Spleen (tissue), 11 donors: ENCODE measurements around the gene TEPSIN. TPM values are rescaled to one million over a fixed set of nuclear protein-coding genes. Genes with fewer than 3 reads are reported as not detected.

Experiments used
- DNase-seq: peaks from one replicate; pipeline ENCODE4 v3.0.0-alpha.2; 2020
- H3K27ac ChIP-seq, 8 donors: fragments of 200-600 bp; sonication (generic) in 7 of 8; 1 replicate in 4 of 8; 2 replicates in 4 of 8; pipeline versions ENCODE4 v1.5.0 to v1.8.0; 2016 to 2021; ENCODE audit warnings: inconsistent platforms in 4 of 8, mild to moderate bottlenecking in 4 of 8, moderate library complexity in 1 of 8
- H3K27me3 ChIP-seq, 7 donors: fragments of 200-600 bp; sonication (generic) in 6 of 7; replicated peaks in 1 of 7; 1 replicate in 4 of 7; 2 replicates in 3 of 7; pipeline versions ENCODE4 v1.5.0 to v1.8.0; 2016 to 2021; ENCODE audit warnings: inconsistent platforms in 3 of 7, mild to moderate bottlenecking in 1 of 7
- H3K36me3 ChIP-seq, 6 donors: fragments of 200-600 bp; sonication (generic) in 5 of 6; 1 replicate in 4 of 6; 2 replicates in 2 of 6; pipeline versions ENCODE4 v1.5.0 to v1.8.0; 2016 to 2021; ENCODE audit warnings: inconsistent platforms in 2 of 6
- H3K4me1 ChIP-seq, 6 donors: fragments of 200-600 bp; sonication (generic) in 5 of 6; 1 replicate in 3 of 6; 2 replicates in 3 of 6; pipeline versions ENCODE4 v1.5.0 to v1.8.0; 2016 to 2021; ENCODE audit warnings: inconsistent platforms in 3 of 6
- H3K4me3 ChIP-seq, 8 donors: fragments of 200-600 bp; sonication (generic) in 7 of 8; 1 replicate in 4 of 8; 2 replicates in 4 of 8; pipeline versions ENCODE4 v1.5.0 to v1.8.0; 2016 to 2021; ENCODE audit warnings: inconsistent platforms in 4 of 8, mild to moderate bottlenecking in 4 of 8, moderate library complexity in 2 of 8
- H3K9me3 ChIP-seq, 8 donors: fragments of 200-600 bp; sonication (generic) in 7 of 8; 1 replicate in 4 of 8; 2 replicates in 4 of 8; pipeline versions ENCODE4 v1.5.0 to v1.8.0; 2016 to 2021; ENCODE audit warnings: inconsistent platforms in 4 of 8
- POLR2A ChIP-seq, 3 donors: fragments of 450-650 bp; IDR thresholded peaks; one replicate each; pipeline ENCODE4 v1.5.1; 2017; ENCODE audit warnings: antibody characterized with exemption in 3 of 3, mild to moderate bottlenecking in 1 of 3
- POLR2AphosphoS5 ChIP-seq, 3 donors: sonication (generic); formaldehyde crosslinking; IDR thresholded peaks; one replicate each; pipeline ENCODE4 v1.5.1; 2017; ENCODE audit warnings: antibody characterized with exemption in 3 of 3
- WGBS, 5 donors: extraction: QIAGEN DNeasy Blood & Tissue Kit in 3 of 5; methylation state at CpG; one replicate each; pipeline versions ENCODE4 v1.1.5 to v1.1.7; 2013 to 2018; 5-methylcytosine and 5-hydroxymethylcytosine counted together
- intact Hi-C: fragments of 100-400 bp; cut with DNase I; formaldehyde crosslinking; loops from one replicate; pipeline ENCODE4 v1.15.0; 2023; ENCODE audit warnings: low total_unique reads
- polyA plus RNA-seq, 3 donors: library from polyadenylated mRNA; stranded (reverse); fragments of 200-250 nt; gene quantifications; one replicate each; pipeline ENCODE4 v1.2.1, GENCODE V29; 2013
- total RNA-seq, 7 donors: library from RNA; depleted of rRNA in 3 of 7; stranded (reverse); fragments of >200 nt in 3 of 7; fragmentation: NEBNext Ultra II Directional in 4 of 7; extraction: Animal tissue kit (Norgen Biotek cat#: 25700) in 4 of 7; gene quantifications; one replicate each; pipeline versions ENCODE4 v1.1.0 to v1.2.1, GENCODE V29; 2016 to 2021
- TF ChIP-seq, protein P1 (sequence below), 11 experiments: fragments of 200-600 bp in 7 of 11; fragments of 450-650 bp in 4 of 11; sonication (generic) in 4 of 11; IDR thresholded peaks in 8 of 11; conservative IDR thresholded peaks in 3 of 11; 1 replicate in 7 of 11; 2 replicates in 4 of 11; pipeline versions ENCODE4 v1.4.0 to v1.8.0; 2016 to 2021; ENCODE audit warnings: antibody characterized with exemption in 11 of 11, inconsistent platforms in 4 of 11, mild to moderate bottlenecking in 1 of 11
- donor health status: healthy with polysubstance abuse.
- donor health status: DM: no; HTN: no; CAD: no; lungs with moderate emphysema.
- donor health status: DM: no; HTN: no; CAD: no.
- donor health status: Bipolar disorder and iron deficiency.
- donor health status: healthy.
- donor health status: DM: no; HTN: no; CAD: no.
- donor health status: DM: yes; HTN: yes; CAD: no.

The TEPSIN gene
- total and polyA plus RNA-seq, 10 donors = 36.9 to 88.8 (median 72.3) TPM

DNA sequence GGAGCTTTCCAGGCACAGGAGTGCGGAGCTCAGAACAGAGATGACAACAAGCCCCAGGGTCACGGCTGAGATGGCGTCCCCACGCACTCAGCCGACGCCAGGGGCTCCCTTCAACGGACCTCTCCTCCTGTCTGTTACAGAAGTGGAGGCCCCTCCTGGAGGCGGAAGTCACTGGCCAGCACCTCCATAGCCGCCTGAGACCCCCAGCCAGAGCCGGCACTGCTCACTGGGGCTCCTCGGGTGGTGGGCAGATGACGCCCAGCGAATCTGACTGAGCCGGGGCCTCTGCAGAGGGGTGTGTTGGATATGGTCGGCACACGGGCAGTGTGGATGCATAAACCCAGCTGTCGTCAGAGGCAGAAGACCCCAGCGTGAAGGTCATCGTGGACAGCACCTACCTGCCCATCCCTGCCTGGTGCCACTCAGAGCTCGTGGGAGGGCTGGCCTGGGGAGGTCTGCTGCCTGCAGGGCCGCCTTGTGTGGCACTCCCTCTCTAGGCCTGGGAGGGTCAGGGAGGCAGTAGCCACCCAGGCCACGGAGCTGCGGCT is 20.3 kb upstream of the TEPSIN start:
- Histone ChIP-seq H3K27ac (no peak overlapping the region), H3K27me3 (no peaks in the 10 kb centered on the region), H3K36me3 (peaks cover 0 to 100% (median 75%) of the 10 kb centered on the region in 6 donors), H3K4me3 (no peak overlapping the region), H3K9me3 (no peaks in the 10 kb centered on the region), H3K4me1 (peaks cover 0 to 38% (median 17%) of the 10 kb centered on the region in 6 donors)
- no peak for DNase-seq
- intact Hi-C loops = loop anchor here (5.0 to 10.0 kb wide), 2 partner anchors 226 to 343 kb away; no protein-coding TSS in a partner anchor
- WGBS, 5 donors = 92 to 96% (median 93%) methylated on average over 15 to 23 of the region's 23 CpGs
- TF ChIP-seq POLR2A (IDR thresholded peaks at IDR 0.05) (no peak), POLR2AphosphoS5 (IDR thresholded peaks at IDR 0.05) (peak in 1 of 3 donors; percentile 20)

DNA sequence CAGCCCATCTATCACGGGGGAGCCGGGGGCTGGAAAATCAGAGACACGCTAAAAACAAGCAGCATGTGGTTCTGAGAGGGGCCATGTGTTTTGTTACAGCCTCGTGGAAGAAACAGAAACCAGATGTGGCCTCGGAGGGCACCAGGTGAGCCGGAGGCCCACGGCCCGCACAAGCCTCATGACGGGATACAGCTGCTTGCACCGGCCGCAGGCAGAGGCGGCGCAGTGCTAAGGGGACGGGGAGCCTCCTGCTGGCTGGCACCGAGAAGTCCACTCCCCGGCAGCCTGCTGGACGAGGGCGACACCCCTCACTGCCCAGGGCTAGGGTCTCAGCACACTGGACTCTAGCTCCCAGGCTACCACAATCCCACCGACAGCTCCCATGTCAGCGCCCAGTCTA is 19.4 kb upstream of the TEPSIN start:
- Histone ChIP-seq H3K27ac (no peak overlapping the region), H3K4me3 (no peak overlapping the region), H3K36me3 (peaks cover 0 to 94% (median 67%) of the 10 kb centered on the region in 6 donors), H3K9me3 (no peaks in the 10 kb centered on the region), H3K4me1 (peaks cover 0 to 46% (median 19%) of the 10 kb centered on the region in 6 donors), H3K27me3 (no peaks in the 10 kb centered on the region)
- intact Hi-C loops = loop anchor here (5.0 to 10.0 kb wide), 2 partner anchors 227 to 344 kb away; no protein-coding TSS in a partner anchor
- DNase-seq = no peak
- TF ChIP-seq POLR2A (IDR thresholded peaks at IDR 0.05) = no peak
- no peak for TF ChIP-seq POLR2AphosphoS5 (IDR thresholded peaks at IDR 0.05)
- TF ChIP-seq, protein P1, sequence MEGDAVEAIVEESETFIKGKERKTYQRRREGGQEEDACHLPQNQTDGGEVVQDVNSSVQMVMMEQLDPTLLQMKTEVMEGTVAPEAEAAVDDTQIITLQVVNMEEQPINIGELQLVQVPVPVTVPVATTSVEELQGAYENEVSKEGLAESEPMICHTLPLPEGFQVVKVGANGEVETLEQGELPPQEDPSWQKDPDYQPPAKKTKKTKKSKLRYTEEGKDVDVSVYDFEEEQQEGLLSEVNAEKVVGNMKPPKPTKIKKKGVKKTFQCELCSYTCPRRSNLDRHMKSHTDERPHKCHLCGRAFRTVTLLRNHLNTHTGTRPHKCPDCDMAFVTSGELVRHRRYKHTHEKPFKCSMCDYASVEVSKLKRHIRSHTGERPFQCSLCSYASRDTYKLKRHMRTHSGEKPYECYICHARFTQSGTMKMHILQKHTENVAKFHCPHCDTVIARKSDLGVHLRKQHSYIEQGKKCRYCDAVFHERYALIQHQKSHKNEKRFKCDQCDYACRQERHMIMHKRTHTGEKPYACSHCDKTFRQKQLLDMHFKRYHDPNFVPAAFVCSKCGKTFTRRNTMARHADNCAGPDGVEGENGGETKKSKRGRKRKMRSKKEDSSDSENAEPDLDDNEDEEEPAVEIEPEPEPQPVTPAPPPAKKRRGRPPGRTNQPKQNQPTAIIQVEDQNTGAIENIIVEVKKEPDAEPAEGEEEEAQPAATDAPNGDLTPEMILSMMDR (IDR thresholded peaks at IDR 0.05 in 8 of 11, conservative IDR thresholded peaks at IDR 0.05 in 3 of 11) = no peak
- WGBS, 5 donors = 90 to 92% (median 90%) methylated on average over 17 to 20 of the region's 20 CpGs

DNA sequence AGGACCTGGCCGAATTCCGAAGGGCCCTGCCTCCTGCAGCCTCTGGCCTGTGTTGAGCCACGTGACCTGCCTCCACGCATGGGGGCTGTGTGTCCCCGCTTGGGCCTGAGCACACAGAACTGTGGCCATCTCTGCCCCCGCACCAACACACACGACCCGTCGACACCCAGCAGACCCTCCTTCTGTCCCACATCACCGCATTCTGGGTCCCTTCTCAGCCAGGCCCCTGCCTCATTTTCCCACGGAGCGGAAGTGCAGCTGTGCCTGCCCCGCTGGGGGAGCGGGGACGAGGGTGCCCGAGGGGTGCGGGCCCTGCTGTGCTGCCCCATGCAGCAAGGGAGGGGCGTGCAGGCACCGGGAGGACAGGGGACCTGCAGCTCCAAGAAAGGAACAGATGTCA is 18.7 kb upstream of the TEPSIN start:
- TF ChIP-seq, protein P1 (IDR thresholded peaks at IDR 0.05 in 8 of 11, conservative IDR thresholded peaks at IDR 0.05 in 3 of 11) = no peak
- TF ChIP-seq POLR2A (IDR thresholded peaks at IDR 0.05) (no peak), POLR2AphosphoS5 (IDR thresholded peaks at IDR 0.05) (no peak)
- WGBS, 5 donors = 93 to 98% (median 96%) methylated on average over 17 to 19 of the region's 19 CpGs
- DNase-seq = no peak
- H3K9me3 ChIP-seq = no peaks in the 10 kb centered on the region
- H3K27ac ChIP-seq = no peak overlapping the region
- H3K4me3 ChIP-seq = no peak overlapping the region
- intact Hi-C loops = loop anchor here (5.0 to 10.0 kb wide), 2 partner anchors 227 to 345 kb away; no protein-coding TSS in a partner anchor
- H3K36me3 ChIP-seq = peaks cover 0 to 93% (median 63%) of the 10 kb centered on the region in 6 donors
- H3K27me3 ChIP-seq = no peaks in the 10 kb centered on the region
- peaks cover 0 to 49% (median 21%) of the 10 kb centered on the region in 6 donors for H3K4me1 ChIP-seq

DNA sequence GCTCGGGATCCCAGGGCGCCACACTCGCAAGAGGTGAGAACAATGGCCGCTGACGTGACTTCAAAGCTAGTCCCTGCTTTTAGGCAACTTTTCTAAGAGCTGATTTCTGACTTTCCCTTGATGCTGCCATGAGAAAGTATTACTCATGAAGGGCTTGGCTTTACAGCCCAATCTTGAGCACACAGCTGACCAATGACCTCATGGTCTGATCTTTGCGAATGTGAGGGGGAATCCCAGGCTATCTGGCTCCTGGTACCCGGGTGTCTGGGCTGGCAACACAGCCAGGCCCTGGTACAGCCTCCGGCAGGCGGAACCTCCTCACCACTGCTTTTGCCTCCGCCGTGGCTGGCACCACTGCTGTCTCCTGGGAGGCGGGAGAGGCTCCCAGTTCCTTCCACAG is 17.8 kb upstream of the TEPSIN start:
- WGBS, 5 donors = 87 to 96% (median 92%) methylated on average over 9 to 12 of the region's 12 CpGs
- H3K27ac ChIP-seq = no peak overlapping the region
- intact Hi-C loops = loop anchor here (5.0 to 10.0 kb wide), 2 partner anchors 228 to 346 kb away; no protein-coding TSS in a partner anchor
- H3K27me3 ChIP-seq = no peaks in the 10 kb centered on the region
- H3K4me1 ChIP-seq = peaks cover 0 to 51% (median 21%) of the 10 kb centered on the region in 6 donors
- no peak for DNase-seq
- no peak for TF ChIP-seq POLR2AphosphoS5 (IDR thresholded peaks at IDR 0.05)
- TF ChIP-seq, protein P1 (IDR thresholded peaks at IDR 0.05 in 8 of 11, conservative IDR thresholded peaks at IDR 0.05 in 3 of 11) = no peak
- TF ChIP-seq POLR2A (IDR thresholded peaks at IDR 0.05) = no peak
- peaks cover 0 to 93% (median 63%) of the 10 kb centered on the region in 6 donors for H3K36me3 ChIP-seq
- no peaks in the 10 kb centered on the region for H3K9me3 ChIP-seq
- H3K4me3 ChIP-seq = no peak overlapping the region
